ENCODE data around the gene SIGLEC9.
A peak's percentile ranks its signal among the peaks of the same experiment; 100 is the strongest.

The SIGLEC9 gene

GRCh38 chr19:51145916-51146493, 21.3 kb downstream of the SIGLEC9 start:
- DNase-seq (ENCODE audit: low read depth): no peak

- no peak for DNase-seq (ENCODE audit: low read depth)
These were observed 22.0 kb downstream of the SIGLEC9 start for GRCh38 chr19:51146751-51147150.

GRCh38 chr19:51147663-51148062, 23.0 kb downstream of the SIGLEC9 start:
- DNase-seq (ENCODE audit: low read depth): no peak

GRCh38 chr19:51148580-51148979, 23.9 kb downstream of the SIGLEC9 start:
- no peak for DNase-seq (ENCODE audit: low read depth)

- no peak for DNase-seq (ENCODE audit: low read depth)
These were observed 25.9 kb downstream of the SIGLEC9 start for GRCh38 chr19:51150627-51151026.

GRCh38 chr19:51156710-51157109, 32.0 kb downstream of the SIGLEC9 start:
- no peak for DNase-seq (ENCODE audit: low read depth)

GRCh38 chr19:51157265-51157664, 32.6 kb downstream of the SIGLEC9 start:
- DNase-seq (ENCODE audit: low read depth): no peak

- peak; percentile 54 for DNase-seq (ENCODE audit: low read depth)
These were observed 33.9 kb downstream of the SIGLEC9 start for GRCh38 chr19:51158474-51159129.

GRCh38 chr19:51159656-51160055, 35.0 kb downstream of the SIGLEC9 start:
- DNase-seq (ENCODE audit: low read depth): no peak

- DNase-seq (ENCODE audit: low read depth): no peak
These were observed 36.6 kb downstream of the SIGLEC9 start for GRCh38 chr19:51161266-51161665.

GRCh38 chr19:51161867-51162496, 37.3 kb downstream of the SIGLEC9 start:
- DNase-seq (ENCODE audit: low read depth): no peak

GRCh38 chr19:51163257-51163656, 38.6 kb downstream of the SIGLEC9 start:
- no peak for DNase-seq (ENCODE audit: low read depth)

- no peak for DNase-seq (ENCODE audit: low read depth)
These were observed 39.5 kb downstream of the SIGLEC9 start for GRCh38 chr19:51164215-51164614.

GRCh38 chr19:51166846-51167490, 42.3 kb downstream of the SIGLEC9 start:
- DNase-seq (ENCODE audit: low read depth): no peak

GRCh38 chr19:51168564-51169282, 44.0 kb downstream of the SIGLEC9 start:
- DNase-seq (ENCODE audit: low read depth): no peak

- DNase-seq (ENCODE audit: low read depth): peak; percentile 40
These were observed 44.7 kb downstream of the SIGLEC9 start for GRCh38 chr19:51169283-51169918.

GRCh38 chr19:51172223-51172622, 47.5 kb downstream of the SIGLEC9 start:
- DNase-seq (ENCODE audit: low read depth): no peak

- DNase-seq (ENCODE audit: low read depth): no peak
These were observed 49.0 kb downstream of the SIGLEC9 start for GRCh38 chr19:51173681-51174080.

- no peak for DNase-seq (ENCODE audit: low read depth)
These were observed 54.5 kb downstream of the SIGLEC9 start for GRCh38 chr19:51179256-51179655.
